NB4 (cell line): Measurements from ENCODE around the gene SNED1.

ENCODE experiments used
- DNase-seq: peaks from one replicate; pipeline ENCODE4 v3.0.0; 2010; ENCODE audit warnings: low read depth
- H3K4me3 ChIP-seq: one replicate; pipeline ENCODE4 v1.5.1; 2011; ENCODE audit warnings: mild to moderate bottlenecking, low read depth, low read length, moderate library complexity
- CTCF ChIP-seq: IDR thresholded peaks from one replicate; pipeline ENCODE4 v1.5.1; 2012; ENCODE audit warnings: low read depth, low read length
- MYC ChIP-seq: IDR thresholded peaks from 2 replicates; pipeline ENCODE4 v1.6.1; 2011; ENCODE audit warnings: low read depth, low read length
- POLR2A ChIP-seq: IDR thresholded peaks from 2 replicates; pipeline ENCODE4 v1.6.1; 2011; ENCODE audit warnings: mild to moderate bottlenecking; ENCODE audit not compliant: insufficient read length; ENCODE audit errors: extremely low read depth
- TF ChIP-seq, protein P1 (sequence below): IDR thresholded peaks from 2 replicates; pipeline ENCODE4 v1.6.1; 2011; ENCODE audit warnings: low read depth, low read length

The SNED1 gene

DNA sequence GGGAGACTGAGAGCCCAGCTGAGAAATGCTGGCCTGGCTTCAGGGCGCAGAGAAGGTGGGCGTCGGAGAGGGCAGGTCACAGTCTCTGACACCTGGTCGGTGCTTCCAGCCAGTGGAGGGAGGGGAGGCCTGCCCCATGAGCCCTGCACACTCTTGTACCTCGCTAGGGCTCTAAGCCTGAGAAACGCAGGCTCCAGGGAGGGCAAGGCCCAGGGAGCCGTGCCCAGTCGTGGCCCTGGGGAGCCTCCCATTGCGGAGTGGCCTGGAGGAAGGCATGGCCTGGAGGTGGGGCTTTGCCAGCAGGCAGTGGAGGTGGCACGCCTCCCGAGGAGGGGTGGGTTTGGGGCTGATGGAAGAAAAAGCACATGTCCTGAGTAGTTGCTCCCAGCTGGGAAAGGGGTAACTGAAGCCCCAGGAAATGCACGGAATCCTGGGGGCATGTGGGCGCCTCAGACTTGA, 64.7 kb downstream of the SNED1 start:
- no peak overlapping the region for H3K4me3 ChIP-seq
- DNase-seq: no peak
- TF ChIP-seq CTCF: no peak
- no peak for TF ChIP-seq MYC
- no peak for TF ChIP-seq POLR2A
- TF ChIP-seq, protein P1, sequence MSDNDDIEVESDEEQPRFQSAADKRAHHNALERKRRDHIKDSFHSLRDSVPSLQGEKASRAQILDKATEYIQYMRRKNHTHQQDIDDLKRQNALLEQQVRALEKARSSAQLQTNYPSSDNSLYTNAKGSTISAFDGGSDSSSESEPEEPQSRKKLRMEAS: no peak

- TF ChIP-seq CTCF (no peak), POLR2A (no peak), MYC (no peak)
- TF ChIP-seq, protein P1: no peak
- no peak overlapping the region for H3K4me3 ChIP-seq
- DNase-seq: no peak
Measured at GRCh38 chr2:241063587-241063986, 65.2 kb downstream of the SNED1 start.

- TF ChIP-seq, protein P1: no peak
- TF ChIP-seq POLR2A: no peak
- no peak for DNase-seq
- H3K4me3 ChIP-seq: no peak overlapping the region
Measured at GRCh38 chr2:241064008-241064801, 65.8 kb downstream of the SNED1 start.

DNA sequence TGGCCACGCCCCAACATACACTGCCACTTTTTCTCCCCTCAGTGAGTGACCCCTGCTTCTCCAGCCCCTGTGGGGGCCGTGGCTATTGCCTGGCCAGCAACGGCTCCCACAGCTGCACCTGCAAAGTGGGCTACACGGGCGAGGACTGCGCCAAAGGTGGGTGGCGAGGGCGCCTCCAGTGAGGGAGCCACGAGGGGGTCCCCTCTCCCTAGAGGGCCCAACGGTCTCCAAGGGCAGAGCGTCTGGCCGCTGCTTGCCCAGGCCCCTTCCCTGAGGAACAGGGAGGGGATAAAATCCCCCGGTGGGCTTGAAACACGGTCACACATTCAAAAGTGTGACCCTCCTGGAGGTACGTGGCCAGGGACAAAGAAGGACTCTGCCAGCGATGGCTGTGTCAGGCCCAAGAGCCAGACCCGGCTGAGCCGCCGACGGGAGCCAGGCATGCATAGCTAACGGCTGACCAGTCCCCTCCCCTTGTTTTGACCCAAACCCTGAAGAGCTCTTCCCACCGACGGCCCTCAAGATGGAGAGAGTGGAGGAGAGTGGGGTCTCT, 66.5 kb downstream of the SNED1 start:
- TF ChIP-seq, protein P1: no peak
- no peak for TF ChIP-seq CTCF
- TF ChIP-seq MYC: no peak
- no peak for DNase-seq
- H3K4me3 ChIP-seq: no peak overlapping the region

GRCh38 chr2:241065355-241065803, 67.0 kb downstream of the SNED1 start:
- no peak for DNase-seq
- TF ChIP-seq POLR2A (no peak), MYC (no peak), CTCF (no peak)
- TF ChIP-seq, protein P1: no peak
- H3K4me3 ChIP-seq: no peak overlapping the region

- H3K4me3 ChIP-seq: no peak overlapping the region
- no peak for DNase-seq
- TF ChIP-seq MYC: no peak
- TF ChIP-seq POLR2A: no peak
- TF ChIP-seq, protein P1: no peak
- no peak for TF ChIP-seq CTCF
Measured at GRCh38 chr2:241066171-241066892, 67.9 kb downstream of the SNED1 start.
